Activated naive CD8-positive, alpha-beta T cell treated with anti-CD3 and anti-CD28 coated beads for 36 hours (primary cell): ENCODE measurements around the gene ENTPD1. TPM values are rescaled to one million over a fixed set of nuclear protein-coding genes. Genes with fewer than 3 reads are reported as not detected.

ENCODE experiments used
- DNase-seq: peaks from one replicate; pipeline ENCODE4 v3.0.0; 2021
- H3K27ac Mint-ChIP-seq: one replicate; pipeline ENCODE4 v1.8.0; 2022; ENCODE audit warnings: mild to moderate bottlenecking, moderate library complexity, mixed read lengths
- H3K27me3 Mint-ChIP-seq: one replicate; pipeline ENCODE4 v1.8.0; 2022; ENCODE audit warnings: mild to moderate bottlenecking, mixed read lengths
- H3K36me3 Mint-ChIP-seq: one replicate; pipeline ENCODE4 v1.8.0; 2021; ENCODE audit warnings: mild to moderate bottlenecking, mixed read lengths
- H3K4me1 Mint-ChIP-seq: one replicate; pipeline ENCODE4 v1.8.0; 2021; ENCODE audit warnings: mixed read lengths
- H3K4me3 Mint-ChIP-seq: one replicate; pipeline ENCODE4 v1.8.0; 2022; ENCODE audit warnings: mild to moderate bottlenecking, moderate library complexity, mixed read lengths
- H3K9me3 Mint-ChIP-seq: one replicate; pipeline ENCODE4 v1.8.0; 2022; ENCODE audit warnings: mixed read lengths
- total RNA-seq, 2 experiments: library from RNA; stranded (reverse); gene quantifications; one replicate each; pipeline ENCODE4 v1.2.3, GENCODE V29; 2021

The ENTPD1 gene
- total RNA-seq, 2 experiments from 2014 or later = 0.64 to 0.99 TPM

GRCh38 chr10:95841661-95842498 lies 85.9 kb downstream of the ENTPD1 start:
- H3K4me3 Mint-ChIP-seq = no peak overlapping the region
- H3K9me3 Mint-ChIP-seq = no peaks in the 10 kb centered on the region
- H3K27me3 Mint-ChIP-seq = peaks cover 3% of the 10 kb centered on the region
- no peak overlapping the region for H3K27ac Mint-ChIP-seq
- DNase-seq = peak; percentile 8
- peaks cover 3% of the 10 kb centered on the region for H3K4me1 Mint-ChIP-seq
- no peaks in the 10 kb centered on the region for H3K36me3 Mint-ChIP-seq

- Mint-ChIP-seq H3K27ac (no peak overlapping the region), H3K4me1 (peaks cover 3% of the 10 kb centered on the region), H3K4me3 (no peak overlapping the region), H3K9me3 (no peaks in the 10 kb centered on the region), H3K36me3 (no peaks in the 10 kb centered on the region), H3K27me3 (peaks cover 3% of the 10 kb centered on the region)
- DNase-seq = no peak
Measured at GRCh38 chr10:95845411-95845810, 89.4 kb downstream of the ENTPD1 start.

- no peaks in the 10 kb centered on the region for H3K9me3 Mint-ChIP-seq
- peaks cover 3% of the 10 kb centered on the region for H3K4me1 Mint-ChIP-seq
- no peak overlapping the region for H3K27ac Mint-ChIP-seq
- DNase-seq = no peak
- no peaks in the 10 kb centered on the region for H3K36me3 Mint-ChIP-seq
- no peak overlapping the region for H3K4me3 Mint-ChIP-seq
- H3K27me3 Mint-ChIP-seq = peaks cover 3% of the 10 kb centered on the region
Measured at GRCh38 chr10:95847007-95847406, 91.0 kb downstream of the ENTPD1 start.

GRCh38 chr10:95848841-95849240 lies 92.9 kb downstream of the ENTPD1 start:
- Mint-ChIP-seq H3K4me1 (peaks cover 3% of the 10 kb centered on the region), H3K36me3 (no peaks in the 10 kb centered on the region), H3K27ac (no peak overlapping the region), H3K4me3 (no peak overlapping the region), H3K9me3 (no peaks in the 10 kb centered on the region), H3K27me3 (peaks cover 3% of the 10 kb centered on the region)
- DNase-seq = no peak

- Mint-ChIP-seq H3K36me3 (peaks cover 3% of the 10 kb centered on the region), H3K4me3 (no peak overlapping the region), H3K9me3 (peaks cover 3% of the 10 kb centered on the region), H3K4me1 (no peaks in the 10 kb centered on the region), H3K27me3 (peaks cover under 1% of the 10 kb centered on the region), H3K27ac (no peak overlapping the region)
- no peak for DNase-seq
Measured at GRCh38 chr10:95850791-95851190, 94.8 kb downstream of the ENTPD1 start.

GRCh38 chr10:95860166-95860940 lies 104.4 kb downstream of the ENTPD1 start:
- Mint-ChIP-seq H3K4me1 (peaks cover 6% of the 10 kb centered on the region), H3K27ac (no peak overlapping the region), H3K9me3 (no peaks in the 10 kb centered on the region), H3K4me3 (no peak overlapping the region), H3K27me3 (peaks cover 12% of the 10 kb centered on the region), H3K36me3 (peaks cover 4% of the 10 kb centered on the region)
- DNase-seq = no peak

GRCh38 chr10:95861386-95861785 lies 105.4 kb downstream of the ENTPD1 start:
- no peak for DNase-seq
- H3K27me3 Mint-ChIP-seq = peaks cover 9% of the 10 kb centered on the region
- H3K36me3 Mint-ChIP-seq = no peaks in the 10 kb centered on the region
- H3K4me3 Mint-ChIP-seq = no peak overlapping the region
- H3K4me1 Mint-ChIP-seq = peaks cover 6% of the 10 kb centered on the region
- H3K27ac Mint-ChIP-seq = no peak overlapping the region
- H3K9me3 Mint-ChIP-seq = no peaks in the 10 kb centered on the region

- peak; percentile 12 for DNase-seq
- no peak overlapping the region for H3K4me3 Mint-ChIP-seq
- no peaks in the 10 kb centered on the region for H3K9me3 Mint-ChIP-seq
- H3K27ac Mint-ChIP-seq = peak overlapping the region; percentile 3
- H3K4me1 Mint-ChIP-seq = peaks cover 6% of the 10 kb centered on the region
- H3K36me3 Mint-ChIP-seq = no peaks in the 10 kb centered on the region
- H3K27me3 Mint-ChIP-seq = no peaks in the 10 kb centered on the region
Measured at GRCh38 chr10:95864906-95865813, 109.2 kb downstream of the ENTPD1 start.

GRCh38 chr10:95865814-95866466 lies 110.0 kb downstream of the ENTPD1 start:
- Mint-ChIP-seq H3K36me3 (peaks cover 4% of the 10 kb centered on the region), H3K4me1 (peaks cover 6% of the 10 kb centered on the region), H3K27ac (no peak overlapping the region), H3K27me3 (no peaks in the 10 kb centered on the region), H3K9me3 (no peaks in the 10 kb centered on the region), H3K4me3 (no peak overlapping the region)
- DNase-seq = no peak

GRCh38 chr10:95866467-95866842 lies 110.5 kb downstream of the ENTPD1 start:
- Mint-ChIP-seq H3K4me1 (peaks cover 6% of the 10 kb centered on the region), H3K4me3 (no peak overlapping the region), H3K36me3 (peaks cover 5% of the 10 kb centered on the region), H3K27me3 (no peaks in the 10 kb centered on the region), H3K27ac (no peak overlapping the region), H3K9me3 (no peaks in the 10 kb centered on the region)
- no peak for DNase-seq

GRCh38 chr10:95867866-95868265 lies 111.9 kb downstream of the ENTPD1 start:
- peaks cover 6% of the 10 kb centered on the region for H3K4me1 Mint-ChIP-seq
- H3K9me3 Mint-ChIP-seq = no peaks in the 10 kb centered on the region
- no peaks in the 10 kb centered on the region for H3K27me3 Mint-ChIP-seq
- DNase-seq = no peak
- peaks cover 5% of the 10 kb centered on the region for H3K36me3 Mint-ChIP-seq
- H3K27ac Mint-ChIP-seq = no peak overlapping the region
- no peak overlapping the region for H3K4me3 Mint-ChIP-seq

- Mint-ChIP-seq H3K27me3 (no peaks in the 10 kb centered on the region), H3K4me3 (no peak overlapping the region), H3K9me3 (peaks cover 7% of the 10 kb centered on the region), H3K36me3 (peaks cover 41% of the 10 kb centered on the region), H3K4me1 (no peaks in the 10 kb centered on the region), H3K27ac (no peak overlapping the region)
- no peak for DNase-seq
Measured at GRCh38 chr10:95872158-95872711, 116.3 kb downstream of the ENTPD1 start.

GRCh38 chr10:95873139-95873538 lies 117.2 kb downstream of the ENTPD1 start:
- H3K27ac Mint-ChIP-seq = no peak overlapping the region
- no peak overlapping the region for H3K4me3 Mint-ChIP-seq
- H3K36me3 Mint-ChIP-seq = peaks cover 43% of the 10 kb centered on the region
- DNase-seq = no peak
- H3K27me3 Mint-ChIP-seq = no peaks in the 10 kb centered on the region
- H3K9me3 Mint-ChIP-seq = peaks cover 7% of the 10 kb centered on the region
- no peaks in the 10 kb centered on the region for H3K4me1 Mint-ChIP-seq

- Mint-ChIP-seq H3K27ac (no peak overlapping the region), H3K4me3 (no peak overlapping the region), H3K9me3 (peaks cover 7% of the 10 kb centered on the region), H3K36me3 (peaks cover 43% of the 10 kb centered on the region), H3K27me3 (no peaks in the 10 kb centered on the region), H3K4me1 (no peaks in the 10 kb centered on the region)
- no peak for DNase-seq
Measured at GRCh38 chr10:95873651-95874050, 117.7 kb downstream of the ENTPD1 start.
